ENCODE measurements around the gene RALGAPA2.
"Not testable (repeated sequence)": the region's sequence is repeated elsewhere in the genome, so short reads cannot be mapped to it uniquely, and the experiment has no call there.

Gene RALGAPA2

DNA sequence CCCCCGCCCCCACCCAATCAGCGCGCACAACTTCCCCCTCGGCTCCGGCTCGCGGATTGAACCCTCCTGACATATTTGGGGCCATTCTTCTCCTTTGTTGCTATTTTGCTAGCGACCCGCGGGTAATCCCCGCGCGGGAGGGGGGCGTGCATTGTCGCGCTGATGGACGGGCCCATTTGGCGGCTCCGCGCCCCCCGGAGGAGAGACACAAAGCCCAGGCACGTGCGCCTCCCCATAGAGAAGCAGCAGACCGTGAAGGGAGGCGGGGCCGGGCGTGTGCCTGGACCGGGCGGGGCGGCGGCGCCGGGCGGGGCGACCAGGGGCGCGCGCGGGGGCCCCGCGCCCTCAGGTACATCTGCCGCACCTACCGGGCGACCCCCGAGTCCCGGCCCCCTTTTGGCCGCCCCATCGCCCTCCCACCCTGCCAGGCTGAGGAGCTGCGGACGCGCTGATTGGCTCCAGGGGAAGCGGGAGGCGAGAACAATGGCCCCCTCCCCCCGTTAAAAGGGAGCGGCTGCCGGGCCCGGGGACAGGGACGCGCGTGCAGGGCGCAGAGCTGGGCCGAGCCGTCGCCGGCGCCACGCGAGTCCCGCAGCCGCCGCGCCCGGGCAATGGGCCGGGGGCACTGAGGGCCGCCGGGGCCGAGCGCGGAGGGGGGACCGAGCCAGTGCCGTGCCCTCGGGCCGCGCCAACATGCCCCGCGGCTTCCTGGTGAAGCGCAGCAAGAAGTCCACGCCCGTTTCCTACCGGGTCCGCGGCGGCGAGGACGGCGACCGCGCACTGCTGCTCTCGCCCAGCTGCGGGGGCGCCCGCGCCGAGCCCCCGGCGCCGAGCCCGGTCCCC lies 344.6 kb downstream of the RALGAPA2 start, which contains the start of gene INSM1:
Gene INSM1, plus strand, starts transcription at position 530 of the 843 bp plus-strand sequence. Its CDS starts 164 bp downstream, at position 694.
- DNase-seq (ENCODE audit: low read depth) = no peak

- DNase-seq (ENCODE audit: low read depth) = no peak
Measured at GRCh38 chr20:20366876-20367574, 345.4 kb downstream of the RALGAPA2 start.

DNA sequence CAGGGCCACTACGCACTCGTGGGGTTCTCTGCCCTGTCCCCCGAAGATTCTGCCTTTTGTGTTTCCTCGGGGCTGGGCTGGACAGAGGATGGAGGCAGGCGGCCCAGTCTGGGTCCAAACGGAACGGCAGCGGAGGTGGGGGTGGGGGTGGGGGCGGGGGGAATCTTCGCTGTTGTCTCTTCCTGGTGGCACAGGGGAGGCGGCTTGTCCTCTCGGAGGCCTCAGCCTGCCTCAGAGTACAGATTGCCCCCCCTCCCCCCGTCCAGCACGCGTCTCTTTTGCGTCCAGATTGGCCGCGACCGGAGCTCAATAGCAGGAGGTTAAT lies 345.9 kb downstream of the RALGAPA2 start:
- DNase-seq (ENCODE audit: low read depth) = no peak

DNA sequence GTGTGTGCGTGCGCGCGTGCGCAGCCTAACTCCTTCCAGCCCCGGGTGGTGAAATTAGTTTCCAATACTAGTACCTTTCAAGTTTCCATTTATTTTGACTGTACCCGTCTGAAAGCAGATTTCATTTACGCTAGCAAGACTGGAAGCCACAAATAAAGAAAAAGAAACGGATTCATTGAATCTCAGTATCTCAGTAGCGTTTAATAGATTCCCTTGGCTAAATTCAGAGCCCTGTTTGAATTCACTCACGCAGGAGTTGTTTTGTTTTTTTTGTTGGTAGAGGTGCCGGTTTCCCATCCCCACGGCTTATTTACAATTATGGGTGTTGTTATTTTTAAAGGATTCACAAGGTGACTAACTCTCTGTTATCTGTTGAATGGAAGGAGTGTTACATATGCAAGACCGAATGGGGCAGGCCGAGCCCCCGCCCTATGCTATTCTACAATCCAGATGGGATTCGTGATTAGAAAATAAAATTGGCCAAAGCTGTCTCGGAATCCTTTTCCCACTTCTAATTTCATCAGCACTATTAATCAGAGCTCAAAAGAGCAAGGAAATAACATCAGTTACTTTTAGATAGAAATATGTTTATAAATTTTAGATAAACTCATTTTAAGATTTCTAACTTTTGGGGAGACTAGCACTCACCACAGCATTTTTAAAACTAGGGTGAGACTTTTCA lies 346.8 kb downstream of the RALGAPA2 start:
- DNase-seq (ENCODE audit: low read depth) = no peak

DNA sequence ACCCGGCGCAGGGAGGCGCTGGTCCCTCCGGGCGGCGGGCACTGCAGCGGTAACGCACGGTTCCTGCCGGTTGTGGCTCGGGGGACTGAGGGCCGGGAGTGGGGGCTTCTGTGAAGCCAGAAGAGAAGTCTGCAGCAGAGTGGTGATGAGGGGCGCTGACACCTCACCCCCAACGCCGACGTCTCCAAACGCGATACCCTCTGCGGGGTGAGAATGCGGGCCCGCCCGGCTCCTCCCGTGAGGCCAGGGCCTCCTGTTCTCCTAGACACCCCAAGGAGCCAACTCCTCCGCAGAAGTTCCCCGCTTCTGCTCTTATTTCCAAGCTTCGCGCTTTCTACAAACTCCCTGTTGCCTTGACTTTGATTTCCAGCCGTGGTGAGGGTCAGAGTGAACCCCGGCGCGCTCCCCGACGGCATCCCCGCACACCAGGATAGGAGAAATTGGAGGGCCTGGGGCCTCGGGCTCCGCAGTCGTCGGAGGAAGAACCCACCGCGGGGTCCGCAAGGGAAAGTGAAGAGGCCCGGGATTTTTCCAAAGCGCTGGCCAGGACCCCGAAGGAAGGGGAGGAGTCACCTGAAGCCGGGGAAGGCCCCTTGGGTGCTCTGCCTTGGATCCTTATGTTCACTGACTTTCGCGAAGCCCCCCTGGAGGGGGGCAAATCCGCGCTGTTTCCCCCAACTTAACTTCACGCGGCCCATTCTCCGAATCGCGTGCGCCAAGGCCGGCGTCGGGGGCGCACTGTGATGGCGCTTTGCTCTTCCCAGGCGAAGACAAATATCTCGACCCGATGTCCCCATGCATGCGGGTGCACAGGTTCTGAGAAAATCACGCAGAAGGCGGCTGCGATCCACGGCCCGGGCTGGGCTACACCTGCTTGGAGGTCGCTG lies 347.6 kb downstream of the RALGAPA2 start:
- no peak for DNase-seq (ENCODE audit: low read depth)

DNA sequence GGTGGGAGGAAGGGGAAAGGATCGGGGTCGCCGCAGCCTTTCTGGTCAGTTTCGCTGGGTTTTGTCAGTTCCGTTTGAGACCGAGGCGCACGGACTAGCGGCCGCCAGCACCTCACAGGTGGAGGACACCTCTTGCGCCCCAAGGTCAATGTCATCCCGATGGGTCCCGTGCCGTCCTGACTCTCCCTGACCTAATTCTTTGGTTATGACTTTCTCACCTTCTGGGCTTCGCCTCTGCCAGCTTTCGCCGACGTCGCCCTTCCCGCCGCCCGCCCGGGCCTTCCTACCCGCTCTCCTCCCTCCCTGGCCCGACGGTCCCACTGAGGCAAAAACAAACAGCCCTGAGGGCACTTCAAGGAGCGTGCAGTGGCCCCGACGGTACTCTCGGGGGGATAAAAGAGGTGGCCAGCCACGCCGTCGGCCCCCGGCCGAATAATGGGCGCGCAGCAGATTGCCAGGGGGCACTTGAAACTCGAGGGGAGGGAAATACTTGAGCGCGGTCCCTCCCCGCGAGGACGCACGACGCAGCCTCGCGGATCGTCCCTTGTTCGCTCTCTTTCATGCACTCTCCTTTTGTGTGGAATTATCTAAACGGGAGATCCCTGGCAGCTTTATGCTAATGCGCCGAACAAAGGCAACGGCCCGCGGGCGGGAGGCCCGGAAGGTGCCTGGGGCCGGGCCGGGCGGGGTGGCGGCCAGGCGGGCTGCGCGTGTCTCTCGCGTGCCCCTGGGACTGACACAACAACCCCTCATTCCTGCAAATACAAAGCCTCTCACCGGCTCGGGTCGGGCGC lies 348.4 kb downstream of the RALGAPA2 start:
- DNase-seq (ENCODE audit: low read depth) = no peak

DNA sequence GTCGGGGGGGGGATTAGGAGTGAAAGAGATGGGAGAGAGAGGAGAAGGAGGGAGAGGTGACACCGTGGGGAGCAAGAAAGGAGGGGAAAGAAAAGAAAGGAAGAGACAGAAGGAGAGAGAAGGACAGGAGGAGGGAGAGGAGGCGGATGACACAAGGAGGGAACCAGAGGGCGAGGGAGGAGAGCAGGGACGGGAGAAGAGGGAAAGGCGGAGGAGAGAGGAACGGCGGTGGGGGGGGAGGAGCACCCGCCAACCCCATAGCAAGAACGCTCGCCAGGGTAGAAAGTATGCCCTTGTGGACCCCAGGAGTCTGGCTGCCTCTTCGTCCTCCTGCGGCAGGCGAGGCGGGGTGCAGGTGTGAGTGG lies 349.0 kb downstream of the RALGAPA2 start:
- DNase-seq (ENCODE audit: low read depth) = no peak

DNA sequence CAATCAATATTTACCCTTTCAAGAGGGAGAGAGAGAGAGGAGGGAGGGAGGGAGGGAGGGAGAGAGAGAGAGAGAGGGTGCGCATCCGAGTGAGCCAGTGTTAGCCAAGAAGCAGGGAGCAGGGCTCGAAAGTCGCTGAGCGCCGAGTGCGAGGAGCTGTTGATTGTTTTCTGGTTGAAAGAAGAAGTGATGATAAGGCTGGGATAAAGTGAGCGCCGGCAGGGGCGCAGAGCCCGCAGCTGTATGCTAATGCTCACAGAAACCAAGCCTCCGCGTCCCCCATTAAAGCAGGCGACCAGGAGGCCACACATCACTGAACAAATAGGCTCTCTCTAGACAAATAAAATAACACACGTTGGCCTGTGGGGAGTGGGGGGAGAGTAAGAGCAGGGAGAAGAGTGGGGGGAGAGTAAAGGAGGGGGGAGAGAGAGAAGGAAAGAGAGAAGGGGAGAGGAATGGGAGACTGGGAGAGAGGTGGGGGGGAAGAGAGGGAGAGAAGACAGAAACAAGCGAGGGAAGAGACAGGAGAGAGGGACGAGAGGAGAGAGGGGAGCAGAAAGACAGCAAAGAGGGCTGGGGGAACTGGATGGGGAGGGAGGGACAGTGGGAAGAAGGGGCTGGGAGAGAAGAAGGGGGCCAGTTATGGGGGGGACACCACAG lies 349.5 kb downstream of the RALGAPA2 start:
- DNase-seq (ENCODE audit: low read depth) = no peak

GRCh38 chr20:20360464-20360863 lies 352.0 kb downstream of the RALGAPA2 start:
- DNase-seq (ENCODE audit: low read depth) = peak; percentile 14

DNA sequence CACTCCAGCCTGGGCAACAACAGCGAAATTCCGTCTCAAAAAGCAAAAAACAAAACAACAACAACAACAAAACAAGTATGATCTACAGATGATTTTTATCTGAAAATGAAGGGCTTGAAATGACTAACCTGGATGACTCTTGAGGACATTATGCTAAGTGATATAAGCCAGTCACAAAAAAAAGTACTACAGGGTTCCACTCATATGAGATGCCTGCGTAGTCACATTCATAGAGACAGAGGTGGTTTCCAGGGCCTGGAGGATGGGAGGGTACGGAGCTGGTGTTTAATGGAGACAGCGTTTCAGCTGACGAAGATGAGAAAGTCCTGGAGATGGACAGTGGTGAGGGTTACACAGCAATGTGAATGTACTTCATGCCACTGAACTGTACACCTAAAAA lies 352.8 kb downstream of the RALGAPA2 start:
- no peak for DNase-seq (ENCODE audit: low read depth)

DNA sequence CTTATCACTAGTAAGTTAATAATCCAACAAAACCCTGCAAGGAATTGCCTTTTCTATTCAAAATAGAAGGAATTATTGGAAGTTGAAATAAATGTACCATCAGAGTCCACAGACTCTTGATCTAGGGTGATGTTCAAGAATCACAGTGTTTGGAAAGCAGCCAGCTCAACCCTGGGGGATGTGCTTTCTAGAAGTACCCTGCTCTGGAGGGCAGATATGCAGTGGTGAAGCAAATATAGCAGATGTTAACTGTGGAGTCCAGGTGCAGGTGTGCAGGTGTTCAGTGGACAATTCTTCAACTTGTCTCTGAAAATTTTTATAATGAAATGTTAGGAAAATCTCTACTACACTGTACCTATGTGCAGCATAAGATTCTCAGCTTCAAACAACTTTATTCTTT lies 353.6 kb downstream of the RALGAPA2 start:
- DNase-seq (ENCODE audit: low read depth) = no peak

DNA sequence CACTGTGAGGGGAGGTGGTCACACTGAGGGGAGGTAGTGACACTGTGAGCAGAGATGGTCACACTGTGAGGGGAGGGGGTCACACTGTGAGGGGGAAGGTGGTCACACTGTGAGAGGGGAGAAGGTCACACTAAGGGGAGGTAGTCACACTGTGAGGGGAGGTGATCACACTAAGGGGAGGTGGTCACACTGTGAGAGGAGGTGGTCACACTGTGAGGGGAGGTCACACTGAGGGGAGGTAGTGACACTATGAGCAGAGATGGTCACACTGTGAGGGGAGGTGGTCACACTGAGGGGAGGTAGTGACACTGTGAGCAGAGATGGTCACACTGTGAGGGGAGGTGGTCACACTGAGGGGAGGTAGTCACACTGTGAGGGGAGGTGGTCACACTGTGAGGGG lies 356.9 kb downstream of the RALGAPA2 start:
- not testable (repeated sequence) for DNase-seq (ENCODE audit: low read depth)

DNA sequence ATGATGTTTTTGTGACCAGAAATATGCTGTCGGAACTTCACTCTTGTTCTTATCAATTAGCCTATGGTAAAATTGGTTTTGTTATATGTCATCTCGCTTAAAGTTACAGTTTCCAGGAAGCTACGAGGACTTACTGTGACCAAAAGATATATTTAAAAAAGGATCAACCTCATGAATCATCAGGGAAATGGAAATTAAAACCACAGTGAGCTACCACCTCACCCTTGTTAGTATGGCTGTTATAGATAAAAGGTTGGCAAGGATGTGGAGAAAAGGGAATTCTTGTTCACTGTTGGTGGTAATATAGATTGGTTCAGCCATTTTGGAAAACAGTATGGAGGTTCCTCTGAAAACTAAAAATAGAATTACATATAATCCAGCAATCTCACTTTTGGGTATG lies 358.9 kb downstream of the RALGAPA2 start:
- no peak for DNase-seq (ENCODE audit: low read depth)

GRCh38 chr20:20344476-20344875 lies 368.0 kb downstream of the RALGAPA2 start:
- no peak for DNase-seq (ENCODE audit: low read depth)

DNA sequence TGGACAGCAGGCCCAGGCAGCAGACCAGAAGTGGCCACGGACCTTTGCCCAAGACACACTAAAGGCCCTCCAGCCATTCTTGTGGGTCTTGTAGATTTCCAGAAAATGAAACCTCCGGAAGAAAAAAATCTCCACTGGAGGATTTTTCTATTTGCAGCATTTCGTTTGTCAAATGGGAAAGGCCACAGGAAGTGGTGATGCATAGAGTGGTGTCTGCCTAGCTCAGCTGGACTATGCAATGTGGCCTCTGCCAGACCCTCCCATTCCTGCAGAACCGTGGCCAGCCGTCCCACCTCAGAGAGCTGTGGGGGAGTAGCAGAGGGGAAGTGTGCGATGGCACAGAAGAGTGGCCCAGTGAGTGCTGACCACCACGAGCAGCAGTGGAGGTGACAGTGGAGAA lies 368.5 kb downstream of the RALGAPA2 start:
- DNase-seq (ENCODE audit: low read depth) = no peak

Measured in GM04503 (cell line).